Stimulated activated CD4-positive, alpha-beta T cell treated with anti-CD3 and anti-CD28 coated beads, TNF-alpha, amount 100 ng/mL, for 1 hour (primary cell): Measurements from ENCODE around the gene ARID4B.
"Not testable (repeated sequence)": the region's sequence is repeated elsewhere in the genome, so short reads cannot be mapped to it uniquely, and the experiment has no call there.

Experiments used
- DNase-seq, 3 donors: peaks; one replicate each; pipeline ENCODE4 v3.0.0-alpha.2; 2020; ENCODE audit warnings: low read depth in 3 of 3, low spot score in 1 of 3

ARID4B gene

GRCh38 chr1:235236128-235236527, 91.9 kb downstream of the ARID4B start:
- DNase-seq, result no peak

GRCh38 chr1:235229868-235230267, 98.1 kb downstream of the ARID4B start:
- DNase-seq, result no peak

GRCh38 chr1:235227414-235227813, 100.6 kb downstream of the ARID4B start:
- DNase-seq, result no peak

GRCh38 chr1:235226933-235227332, 101.0 kb downstream of the ARID4B start:
- no peak for DNase-seq

GRCh38 chr1:235225299-235225698, 102.7 kb downstream of the ARID4B start:
- no peak for DNase-seq

- DNase-seq, result no peak
These were observed 106.2 kb downstream of the ARID4B start for GRCh38 chr1:235221653-235222375.

- DNase-seq, result no peak
These were observed 112.5 kb downstream of the ARID4B start for GRCh38 chr1:235215453-235215852.

GRCh38 chr1:235214962-235215361, 113.0 kb downstream of the ARID4B start:
- not testable (repeated sequence) for DNase-seq

- DNase-seq, result no peak
These were observed 114.2 kb downstream of the ARID4B start for GRCh38 chr1:235213752-235214151.

- DNase-seq, result no peak
These were observed 116.5 kb downstream of the ARID4B start for GRCh38 chr1:235211517-235211916.

- peak in 2 of 3 donors; percentile 6 for DNase-seq
These were observed 120.8 kb downstream of the ARID4B start for GRCh38 chr1:235207209-235207565.

- no peak for DNase-seq
These were observed 121.3 kb downstream of the ARID4B start for GRCh38 chr1:235206533-235207208.

GRCh38 chr1:235205687-235206086, 122.3 kb downstream of the ARID4B start:
- DNase-seq, result no peak

GRCh38 chr1:235203428-235203827, 124.6 kb downstream of the ARID4B start:
- no peak for DNase-seq

- not testable (repeated sequence) for DNase-seq
These were observed 125.5 kb downstream of the ARID4B start for GRCh38 chr1:235202447-235202846.

GRCh38 chr1:235199441-235199840, 128.5 kb downstream of the ARID4B start:
- DNase-seq, result no peak

GRCh38 chr1:235190431-235190830, 137.5 kb downstream of the ARID4B start:
- no peak for DNase-seq

GRCh38 chr1:235187316-235187715, 140.7 kb downstream of the ARID4B start:
- no peak for DNase-seq

- DNase-seq, result no peak
These were observed 146.3 kb downstream of the ARID4B start for GRCh38 chr1:235181561-235182245.

- no peak for DNase-seq
These were observed 147.0 kb downstream of the ARID4B start for GRCh38 chr1:235180916-235181460.

- no peak for DNase-seq
These were observed 151.5 kb downstream of the ARID4B start for GRCh38 chr1:235176486-235176885.

GRCh38 chr1:235169986-235170385, 158.0 kb downstream of the ARID4B start:
- no peak for DNase-seq
